D341Med (cell line): ENCODE data around the gene PSMC3.

Experiments used
- DNase-seq: peaks from one replicate; pipeline ENCODE4 v3.0.0; 2012; ENCODE audit warnings: low spot score

PSMC3 gene

GRCh38 chr11:47394050-47394321 lies 32.3 kb downstream of the PSMC3 start:
- DNase-seq: peak; percentile 26

- DNase-seq: peak; percentile 24
These were observed 32.8 kb downstream of the PSMC3 start for GRCh38 chr11:47393163-47394049.

- DNase-seq: peak; percentile 20
These were observed 33.6 kb downstream of the PSMC3 start for GRCh38 chr11:47392546-47393162.

- DNase-seq: peak; percentile 12
These were observed 34.4 kb downstream of the PSMC3 start for GRCh38 chr11:47391711-47392432.

GRCh38 chr11:47391077-47391583 lies 35.1 kb downstream of the PSMC3 start:
- DNase-seq: peak; percentile 18

GRCh38 chr11:47390422-47390760 lies 35.8 kb downstream of the PSMC3 start:
- DNase-seq: no peak

GRCh38 chr11:47389577-47390421 lies 36.4 kb downstream of the PSMC3 start:
- DNase-seq: peak; percentile 19

- peak; percentile 17 for DNase-seq
These were observed 37.3 kb downstream of the PSMC3 start for GRCh38 chr11:47388697-47389576.

GRCh38 chr11:47387944-47388696 lies 38.1 kb downstream of the PSMC3 start:
- DNase-seq: peak; percentile 20

GRCh38 chr11:47384498-47384897 lies 41.7 kb downstream of the PSMC3 start:
- no peak for DNase-seq

- DNase-seq: no peak
These were observed 43.2 kb downstream of the PSMC3 start for GRCh38 chr11:47383071-47383470.

GRCh38 chr11:47380078-47380477 lies 46.2 kb downstream of the PSMC3 start:
- DNase-seq: no peak

- no peak for DNase-seq
These were observed 46.9 kb downstream of the PSMC3 start for GRCh38 chr11:47379317-47379716.

GRCh38 chr11:47378836-47379170 lies 47.4 kb downstream of the PSMC3 start:
- DNase-seq: no peak

GRCh38 chr11:47378010-47378835 lies 48.0 kb downstream of the PSMC3 start, which contains the start of gene SPI1:
TSS of gene SPI1 (minus strand) at chr11:47378547. CDS start at chr11:47378353, 194 bp downstream.
- peak; percentile 17 for DNase-seq

- DNase-seq: no peak
These were observed 48.6 kb downstream of the PSMC3 start for GRCh38 chr11:47377571-47378009.

- DNase-seq: peak; percentile 27
These were observed 49.5 kb downstream of the PSMC3 start for GRCh38 chr11:47376525-47377371.

- DNase-seq: no peak
These were observed 50.1 kb downstream of the PSMC3 start for GRCh38 chr11:47376107-47376524.
